ENCODE measurements around the gene HASPIN.

- TF ChIP-seq, protein P1, sequence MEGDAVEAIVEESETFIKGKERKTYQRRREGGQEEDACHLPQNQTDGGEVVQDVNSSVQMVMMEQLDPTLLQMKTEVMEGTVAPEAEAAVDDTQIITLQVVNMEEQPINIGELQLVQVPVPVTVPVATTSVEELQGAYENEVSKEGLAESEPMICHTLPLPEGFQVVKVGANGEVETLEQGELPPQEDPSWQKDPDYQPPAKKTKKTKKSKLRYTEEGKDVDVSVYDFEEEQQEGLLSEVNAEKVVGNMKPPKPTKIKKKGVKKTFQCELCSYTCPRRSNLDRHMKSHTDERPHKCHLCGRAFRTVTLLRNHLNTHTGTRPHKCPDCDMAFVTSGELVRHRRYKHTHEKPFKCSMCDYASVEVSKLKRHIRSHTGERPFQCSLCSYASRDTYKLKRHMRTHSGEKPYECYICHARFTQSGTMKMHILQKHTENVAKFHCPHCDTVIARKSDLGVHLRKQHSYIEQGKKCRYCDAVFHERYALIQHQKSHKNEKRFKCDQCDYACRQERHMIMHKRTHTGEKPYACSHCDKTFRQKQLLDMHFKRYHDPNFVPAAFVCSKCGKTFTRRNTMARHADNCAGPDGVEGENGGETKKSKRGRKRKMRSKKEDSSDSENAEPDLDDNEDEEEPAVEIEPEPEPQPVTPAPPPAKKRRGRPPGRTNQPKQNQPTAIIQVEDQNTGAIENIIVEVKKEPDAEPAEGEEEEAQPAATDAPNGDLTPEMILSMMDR (IDR thresholded peaks at IDR 0.05; ENCODE audit: low read depth, low read length), result no peak
- TF ChIP-seq POLR2A (IDR thresholded peaks at IDR 0.05; ENCODE audit: extremely low read depth, insufficient read length), result no peak
These were observed 8.5 kb downstream of the HASPIN start for GRCh38 chr17:3732210-3732621.

Measured in NB4 (cell line).